DND-41 (cell line): ENCODE data around the gene COPE.

Experiments
- EZH2 ChIP-seq: IDR thresholded peaks from 3 replicates; pipeline ENCODE4 v1.6.1; 2012; ENCODE audit warnings: borderline replicate concordance, low read depth, mild to moderate bottlenecking, moderate library complexity, low read length, inconsistent platforms; ENCODE audit not compliant: severe bottlenecking
- TF ChIP-seq, protein P1 (sequence below): IDR thresholded peaks from 2 replicates; pipeline ENCODE4 v1.5.1; 2012; ENCODE audit warnings: borderline replicate concordance, low read length, moderate library complexity, mild to moderate bottlenecking; ENCODE audit not compliant: poor library complexity, severe bottlenecking; ENCODE audit errors: extremely low read depth

DNA sequence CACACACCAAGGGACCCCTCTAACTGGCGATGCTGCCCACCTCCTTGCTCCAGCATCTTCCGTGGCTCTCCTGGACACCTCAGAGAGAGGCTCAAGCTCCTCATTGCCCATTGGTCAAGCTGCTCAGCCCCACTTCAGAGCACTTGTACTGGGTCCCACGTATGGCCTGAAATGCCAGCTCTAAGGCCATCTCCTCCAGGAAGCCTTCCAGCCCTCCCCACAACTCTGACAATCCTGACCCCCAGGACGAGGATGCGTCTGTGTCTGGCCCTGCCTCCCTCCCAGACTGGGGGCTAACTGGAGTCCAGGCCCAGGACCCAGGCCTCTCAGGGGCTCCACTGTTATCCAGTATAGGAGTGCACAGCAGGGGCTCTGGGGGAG, 29.8 kb upstream of the COPE start:
- TF ChIP-seq EZH2: no peak
- TF ChIP-seq, protein P1, sequence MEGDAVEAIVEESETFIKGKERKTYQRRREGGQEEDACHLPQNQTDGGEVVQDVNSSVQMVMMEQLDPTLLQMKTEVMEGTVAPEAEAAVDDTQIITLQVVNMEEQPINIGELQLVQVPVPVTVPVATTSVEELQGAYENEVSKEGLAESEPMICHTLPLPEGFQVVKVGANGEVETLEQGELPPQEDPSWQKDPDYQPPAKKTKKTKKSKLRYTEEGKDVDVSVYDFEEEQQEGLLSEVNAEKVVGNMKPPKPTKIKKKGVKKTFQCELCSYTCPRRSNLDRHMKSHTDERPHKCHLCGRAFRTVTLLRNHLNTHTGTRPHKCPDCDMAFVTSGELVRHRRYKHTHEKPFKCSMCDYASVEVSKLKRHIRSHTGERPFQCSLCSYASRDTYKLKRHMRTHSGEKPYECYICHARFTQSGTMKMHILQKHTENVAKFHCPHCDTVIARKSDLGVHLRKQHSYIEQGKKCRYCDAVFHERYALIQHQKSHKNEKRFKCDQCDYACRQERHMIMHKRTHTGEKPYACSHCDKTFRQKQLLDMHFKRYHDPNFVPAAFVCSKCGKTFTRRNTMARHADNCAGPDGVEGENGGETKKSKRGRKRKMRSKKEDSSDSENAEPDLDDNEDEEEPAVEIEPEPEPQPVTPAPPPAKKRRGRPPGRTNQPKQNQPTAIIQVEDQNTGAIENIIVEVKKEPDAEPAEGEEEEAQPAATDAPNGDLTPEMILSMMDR: no peak
